NCI-H446 treated with DMSO at 0.1 percent for 48 hours (cell line): ENCODE data around the gene DDX17.

ENCODE experiments used
- DNase-seq: peaks from one replicate; lab custom pipeline; 2025; lab: John Stamatoyannopoulos, UW

Gene DDX17

GRCh38 chr22:38506118-38506962 lies at the start of gene DDX17:
Gene DDX17 (minus strand): TSS chr22:38506311.
- peak; percentile 89 for DNase-seq

GRCh38 chr22:38554281-38554680 lies 48.2 kb upstream of the DDX17 start:
- no peak for DNase-seq

- no peak for DNase-seq
These were observed 43.2 kb upstream of the DDX17 start for GRCh38 chr22:38549101-38549894.

- no peak for DNase-seq
These were observed 34.6 kb upstream of the DDX17 start for GRCh38 chr22:38540701-38541100.

DNA sequence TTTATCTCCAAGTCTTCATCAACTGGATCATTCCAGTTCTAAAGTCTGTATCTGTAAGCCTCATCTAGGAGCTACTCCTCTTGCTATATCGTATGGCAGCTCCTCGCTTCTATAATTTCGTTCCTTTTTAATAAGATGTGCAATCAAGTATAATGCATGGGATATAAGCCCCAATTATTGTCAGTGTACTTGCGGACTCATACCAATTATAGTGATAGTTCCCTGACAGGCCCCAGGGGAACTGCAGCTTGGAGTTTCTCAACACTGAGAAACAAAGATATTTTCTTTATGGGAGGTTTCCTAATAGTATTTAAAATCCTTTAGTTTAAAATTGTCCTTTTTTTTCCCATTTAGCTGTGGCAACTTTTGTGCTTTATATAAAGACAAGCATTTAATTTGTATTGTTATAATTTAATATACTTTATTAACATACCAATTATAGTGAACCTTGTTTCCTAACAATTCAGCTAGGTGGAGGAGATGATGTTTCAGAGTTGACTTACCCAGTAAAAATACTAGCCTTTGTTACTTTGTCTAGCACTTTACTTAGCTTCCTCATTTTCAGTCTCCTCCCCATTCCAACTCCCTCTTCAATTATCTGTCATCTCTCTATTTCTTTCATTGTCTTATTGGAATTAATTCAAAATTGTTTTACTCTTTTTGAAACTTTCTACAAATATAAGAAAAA lies 25.3 kb upstream of the DDX17 start:
- no peak for DNase-seq

DNA sequence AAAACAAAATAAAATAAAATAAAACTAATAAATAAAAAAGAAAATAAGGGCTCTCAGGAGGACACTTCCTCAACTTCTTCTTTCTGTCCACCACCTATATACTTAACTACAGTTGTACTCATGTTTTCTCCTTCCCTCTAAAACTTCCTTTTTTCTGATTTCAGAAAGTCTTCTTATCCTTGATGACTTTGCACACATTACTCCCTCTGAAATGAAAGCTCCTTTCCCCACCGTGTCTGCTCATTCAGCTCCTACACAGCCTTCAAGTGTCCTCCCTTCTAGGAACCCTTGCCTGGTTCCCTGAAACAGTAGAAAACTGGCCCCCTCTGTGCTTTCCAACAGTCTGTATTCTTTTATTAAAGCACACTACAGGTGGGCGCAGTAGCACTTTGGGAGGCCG lies 18.3 kb upstream of the DDX17 start:
- no peak for DNase-seq

DNA sequence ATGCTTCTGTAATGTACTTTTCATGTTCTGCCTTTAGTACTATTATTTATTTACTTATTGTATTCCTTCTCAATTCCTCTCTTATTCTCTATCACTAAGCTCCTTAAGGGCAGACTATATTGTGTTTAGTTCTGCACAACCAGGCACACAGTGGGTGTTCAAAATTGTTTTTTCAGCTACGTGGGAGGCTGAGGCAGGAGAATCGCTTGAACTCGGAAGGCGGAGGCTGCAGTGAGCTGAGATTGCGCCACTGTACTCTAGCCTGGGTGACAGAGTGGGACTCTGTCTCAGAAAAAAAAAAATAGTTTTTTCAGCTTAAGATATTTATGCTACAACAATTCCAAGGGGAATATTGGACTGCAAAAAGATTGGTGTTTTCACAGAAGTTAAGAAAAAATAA lies 17.4 kb upstream of the DDX17 start:
- DNase-seq = no peak

GRCh38 chr22:38523029-38523428 lies 16.9 kb upstream of the DDX17 start:
- DNase-seq = no peak

- no peak for DNase-seq
These were observed 13.5 kb upstream of the DDX17 start for GRCh38 chr22:38519453-38520250.

GRCh38 chr22:38518620-38519019 lies 12.5 kb upstream of the DDX17 start:
- DNase-seq = no peak

GRCh38 chr22:38513063-38513462 lies 7.0 kb upstream of the DDX17 start:
- no peak for DNase-seq

DNA sequence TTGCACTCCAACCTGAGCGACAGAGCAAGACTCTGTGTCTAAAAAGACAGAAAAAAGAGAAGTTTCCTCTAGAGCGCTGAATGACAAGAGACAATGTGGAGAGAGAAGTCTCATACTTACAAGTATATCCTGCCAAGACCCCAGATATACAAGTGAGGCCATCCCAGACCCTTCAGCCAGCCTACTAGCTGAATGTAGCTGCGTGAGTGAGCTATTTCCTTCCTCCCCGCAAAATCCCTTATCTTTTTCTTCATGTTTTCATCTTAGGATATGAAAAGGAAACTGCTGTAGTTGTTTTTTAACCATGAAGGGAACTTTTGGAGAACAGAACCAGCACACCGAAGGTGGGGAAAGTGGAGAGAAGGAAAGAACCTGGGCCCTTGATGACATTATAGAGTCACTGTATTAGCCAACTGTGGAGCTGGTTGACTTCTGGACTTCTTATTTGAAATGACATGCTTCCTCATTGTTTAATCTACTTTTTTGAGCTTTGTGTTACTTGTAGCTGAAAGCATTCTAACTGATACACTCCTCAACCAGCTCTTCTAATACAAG lies 4.4 kb upstream of the DDX17 start:
- DNase-seq = no peak

- DNase-seq = peak; percentile 37
These were observed 482 bp downstream of the DDX17 start for GRCh38 chr22:38505541-38506117.

GRCh38 chr22:38504731-38505540 lies 1.2 kb downstream of the DDX17 start:
- no peak for DNase-seq

DNA sequence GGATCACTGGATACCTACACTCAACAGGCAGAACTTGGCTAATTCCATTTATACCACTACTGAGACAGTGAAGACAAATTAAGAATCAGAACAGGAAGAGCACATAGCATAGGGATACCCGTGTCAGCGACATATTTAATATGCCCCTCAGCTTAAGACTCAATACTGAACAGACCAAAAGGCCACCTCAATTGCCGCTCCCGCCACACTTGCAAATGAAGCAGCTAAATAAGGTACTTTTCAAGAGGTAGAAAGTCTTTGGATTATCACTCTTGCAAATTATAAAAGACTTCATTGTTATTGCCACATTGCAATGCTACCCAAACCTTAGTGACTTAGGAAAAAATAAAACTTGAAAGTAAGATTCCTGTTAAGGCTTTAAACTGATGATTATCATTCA lies 3.1 kb downstream of the DDX17 start:
- no peak for DNase-seq

- no peak for DNase-seq
These were observed 4.1 kb downstream of the DDX17 start for GRCh38 chr22:38501797-38502672.

DNA sequence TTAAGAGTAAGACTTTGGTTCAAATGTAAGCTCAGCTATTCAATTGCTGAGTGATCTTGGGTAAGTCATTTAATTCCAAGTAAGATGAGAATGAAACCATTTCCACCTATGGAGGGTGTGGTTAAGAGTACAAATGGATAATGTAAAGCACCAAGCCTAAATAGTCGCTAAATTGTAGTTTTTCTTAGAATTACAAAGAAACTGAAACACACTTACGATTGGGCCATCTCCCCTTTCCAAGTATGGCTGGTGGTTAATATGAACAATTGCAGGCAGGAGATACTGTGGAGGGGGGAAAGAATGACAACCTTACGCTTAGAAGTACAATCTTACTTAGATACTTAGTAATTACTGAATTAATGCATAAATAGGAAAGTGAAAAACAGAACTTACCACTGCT lies 8.2 kb downstream of the DDX17 start:
- no peak for DNase-seq

- no peak for DNase-seq
These were observed 11.2 kb downstream of the DDX17 start for GRCh38 chr22:38494939-38495338.

DNA sequence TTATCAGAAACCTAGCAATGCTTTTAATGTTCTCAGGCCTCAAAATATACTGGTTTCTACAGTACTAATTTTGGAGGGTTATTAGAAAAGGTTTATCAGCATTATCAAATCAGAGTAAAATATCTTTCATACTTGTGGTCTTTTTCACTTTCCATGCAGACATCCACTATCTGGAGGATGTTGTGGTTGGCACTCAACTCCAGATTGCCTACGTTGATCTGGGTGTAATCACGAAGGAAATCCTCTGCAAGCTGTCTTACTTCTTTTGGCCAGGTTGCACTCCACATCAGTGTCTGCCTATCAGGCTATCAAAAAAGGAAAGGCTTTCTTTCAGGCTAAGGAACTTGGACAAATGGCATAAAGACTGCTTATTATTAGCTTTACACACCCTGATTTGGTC lies 11.6 kb downstream of the DDX17 start:
- DNase-seq = no peak
